Renal cortex interstitium (tissue), 15 donors: Measurements from ENCODE around the gene KIAA1671. TPM values are rescaled to one million over a fixed set of nuclear protein-coding genes. Genes with fewer than 3 reads are reported as not detected.
"Not testable (repeated sequence)": the region's sequence is repeated elsewhere in the genome, so short reads cannot be mapped to it uniquely, and the experiment has no call there.

Experiments used
- DNase-seq, 11 donors: peaks; one replicate each; pipeline ENCODE4 v3.0.0-alpha.2; 2013; ENCODE audit warnings: low read depth in 9 of 11, low spot score in 4 of 11; ENCODE audit errors: extremely low read depth in 1 of 11
- long read RNA-seq, 16 experiments: transcript quantifications; one replicate each; lab custom pipeline, GENCODE V29; 2026
- polyA plus RNA-seq, 3 donors: library from polyadenylated mRNA; unstranded; fragments of 120-200 nt; gene quantifications; one replicate each; pipeline ENCODE4 v1.2.1, GENCODE V29; 2013; ENCODE audit not compliant: insufficient read length in 3 of 3

The KIAA1671 gene
- polyA plus RNA-seq: 10 to 100 TPM; 24.5 to 26.0 (median 25.9) TPM
- long read RNA-seq, donor 1: 0 reads
- long read RNA-seq, donor 2: 0 reads
- long read RNA-seq, donor 3, full-length matches to known transcripts: 2 of 2 reads
- long read RNA-seq, donor 3, partial matches to known transcripts: 0 of 2 reads
- long read RNA-seq, donor 3, other reads (novel, unspliced or antisense): 0 of 2 reads
- long read RNA-seq, donor 4, full-length matches to known transcripts: 2 of 2 reads
- long read RNA-seq, donor 4, partial matches to known transcripts: 0 of 2 reads
- long read RNA-seq, donor 4, other reads (novel, unspliced or antisense): 0 of 2 reads
- long read RNA-seq, donor 5, full-length matches to known transcripts: 2 of 2 reads
- long read RNA-seq, donor 5, partial matches to known transcripts: 0 of 2 reads
- long read RNA-seq, donor 5, other reads (novel, unspliced or antisense): 0 of 2 reads
- long read RNA-seq, donor 6, full-length matches to known transcripts: 1 of 1 reads
- long read RNA-seq, donor 6, partial matches to known transcripts: 0 of 1 reads
- long read RNA-seq, donor 6, other reads (novel, unspliced or antisense): 0 of 1 reads
- long read RNA-seq, donor 7: 0 reads
- long read RNA-seq, donor 8, full-length matches to known transcripts: 2 of 47 reads
- long read RNA-seq, donor 8, partial matches to known transcripts: 45 of 47 reads
- long read RNA-seq, donor 8, other reads (novel, unspliced or antisense): 0 of 47 reads
- long read RNA-seq, donor 9: 0 reads
- long read RNA-seq, donor 10, partial matches to known transcripts: 38 of 38 reads
- long read RNA-seq, donor 10, other reads (novel, unspliced or antisense): 0 of 38 reads
- long read RNA-seq, donor 11: 0 reads
- long read RNA-seq, donor 12: 0 reads
- long read RNA-seq, donor 13, full-length matches to known transcripts: 2 of 47 reads
- long read RNA-seq, donor 13, partial matches to known transcripts: 45 of 47 reads
- long read RNA-seq, donor 13, other reads (novel, unspliced or antisense): 0 of 47 reads
- long read RNA-seq, donor 14: 0 reads
- long read RNA-seq, donor 15, partial matches to known transcripts: 10 of 10 reads
- long read RNA-seq, donor 15, other reads (novel, unspliced or antisense): 0 of 10 reads
- long read RNA-seq, donor 16, full-length matches to known transcripts: 9 of 16 reads
- long read RNA-seq, donor 16, partial matches to known transcripts: 7 of 16 reads
- long read RNA-seq, donor 16, other reads (novel, unspliced or antisense): 0 of 16 reads

DNA sequence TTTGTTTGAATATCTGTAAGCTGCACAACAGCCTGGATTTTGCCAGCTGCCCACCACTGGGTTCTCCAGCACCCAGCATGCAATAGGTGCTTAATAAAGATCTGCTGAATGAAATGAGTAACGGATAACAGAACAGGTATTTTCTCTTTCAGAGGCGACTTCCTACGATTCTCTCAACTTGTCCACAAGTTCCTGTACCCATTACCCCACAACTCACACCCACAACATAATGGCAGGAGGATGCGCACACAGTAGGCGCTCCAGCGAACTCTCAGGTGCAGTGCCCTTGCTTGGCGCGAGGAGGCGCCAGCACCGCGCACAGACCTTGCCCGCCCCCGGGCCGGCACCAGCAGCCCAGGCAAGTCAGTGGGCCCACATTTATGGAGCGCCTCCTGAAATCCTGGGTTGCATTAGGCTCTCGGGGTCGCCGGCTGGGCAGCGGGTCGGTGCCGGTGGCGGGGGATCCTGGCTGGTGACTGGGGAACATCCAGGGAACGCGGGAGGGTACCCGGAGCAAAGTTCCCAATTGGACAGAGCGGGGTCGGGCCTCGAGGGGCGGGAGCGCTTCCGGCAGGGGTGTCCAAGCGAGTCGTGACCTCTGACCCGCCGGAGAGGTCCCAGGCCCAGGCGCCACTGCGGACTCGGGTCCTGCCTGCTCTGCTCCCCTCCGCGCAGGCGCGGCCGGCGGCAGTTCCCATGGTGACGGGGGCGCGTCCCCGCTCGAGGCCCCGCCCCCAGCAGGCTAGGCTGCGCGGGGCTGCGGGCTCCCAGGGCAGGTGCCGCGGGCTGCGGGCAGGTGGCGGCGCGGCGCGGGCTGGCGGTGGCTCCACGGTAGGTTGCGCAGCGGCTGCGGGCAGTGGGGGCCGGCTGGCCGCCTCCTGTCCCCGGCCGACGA lies at the start of gene KIAA1671:
Gene KIAA1671 (plus strand): TSS at position 775 of the 895 bp plus-strand sequence. CDS start 75,284 bp downstream, outside the sequence.
- peak in 9 of 11 donors; percentile 59 to 84 (median 81) for DNase-seq

GRCh38 chr22:24905909-24906308 lies 46.6 kb upstream of the KIAA1671 start:
- DNase-seq: no peak

DNA sequence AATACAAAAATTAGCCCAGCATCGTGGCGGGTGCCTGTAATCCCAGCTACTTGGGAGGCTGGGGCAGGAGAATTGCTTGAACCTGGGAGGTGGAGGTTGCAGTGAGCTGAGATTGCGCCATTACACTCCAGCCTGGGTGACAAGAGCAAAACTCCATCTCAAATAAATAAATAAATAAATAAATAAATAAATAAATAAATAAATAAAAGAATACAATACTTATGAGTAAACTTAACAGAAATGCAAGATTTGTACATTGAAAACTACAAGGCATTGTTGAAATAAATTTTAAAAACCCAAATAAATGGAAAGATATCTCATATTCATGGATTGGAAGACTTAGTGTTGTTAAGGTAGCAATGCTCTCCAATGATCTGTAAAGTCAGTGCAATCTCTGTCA lies 45.4 kb upstream of the KIAA1671 start:
- DNase-seq: not testable (repeated sequence)

- no peak for DNase-seq
These were observed 32.5 kb upstream of the KIAA1671 start for GRCh38 chr22:24920029-24920428.

GRCh38 chr22:24925586-24926427 lies 26.7 kb upstream of the KIAA1671 start:
- DNase-seq: no peak

- no peak for DNase-seq
These were observed 26.1 kb upstream of the KIAA1671 start for GRCh38 chr22:24926428-24926725.

- no peak for DNase-seq
These were observed 25.5 kb upstream of the KIAA1671 start for GRCh38 chr22:24926849-24927579.

DNA sequence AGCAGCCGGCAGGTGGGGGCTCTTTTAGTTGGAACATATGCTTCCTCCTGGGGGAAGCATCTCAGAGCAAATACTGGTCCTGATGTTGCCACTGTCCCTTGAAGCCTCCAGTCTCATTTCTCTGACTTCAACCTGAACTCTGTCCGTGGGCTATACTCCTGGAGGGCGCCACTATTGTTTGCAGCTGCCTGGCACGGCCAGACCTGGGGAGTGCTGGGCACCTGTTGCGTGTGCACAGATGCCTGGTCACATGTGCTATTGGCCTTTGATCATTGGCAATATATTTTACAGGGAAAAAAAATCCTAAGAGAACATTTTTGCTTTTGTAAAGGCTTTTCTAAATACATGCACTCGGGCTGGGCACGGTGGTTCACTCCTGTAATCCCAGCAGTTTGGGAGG lies 24.2 kb upstream of the KIAA1671 start:
- no peak for DNase-seq

GRCh38 chr22:24930678-24931077 lies 21.8 kb upstream of the KIAA1671 start:
- DNase-seq: no peak

DNA sequence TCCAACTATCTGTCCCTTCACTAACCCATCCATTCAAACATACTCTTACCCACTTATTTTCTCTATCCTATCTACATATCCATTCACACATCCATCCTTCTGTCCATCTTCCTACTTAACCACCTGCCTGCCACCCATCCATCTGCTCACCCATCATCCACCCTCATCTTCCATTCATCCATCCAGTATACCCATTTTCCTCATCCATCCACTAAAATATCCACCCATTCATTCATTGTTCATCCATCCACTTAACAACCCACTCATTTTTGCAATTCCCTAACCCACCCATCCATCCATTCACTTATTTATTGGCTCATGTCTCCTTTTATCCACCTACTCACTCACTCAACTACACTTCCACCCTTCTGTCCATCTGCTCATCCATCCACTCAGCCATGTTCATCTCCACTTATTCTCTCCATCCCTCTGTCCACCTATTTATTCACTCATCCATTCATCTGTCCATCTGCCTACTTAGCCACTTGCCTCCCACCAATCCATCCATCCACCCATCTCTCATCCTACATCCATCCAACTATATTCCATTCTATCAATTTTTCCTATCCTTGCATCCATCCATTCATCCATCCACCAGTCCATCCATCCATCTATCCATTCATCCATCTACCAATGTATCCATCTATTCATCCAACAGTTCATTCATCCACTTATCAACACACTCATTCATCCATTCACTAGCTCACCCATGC lies 16.6 kb upstream of the KIAA1671 start:
- no peak for DNase-seq

GRCh38 chr22:24937114-24937513 lies 15.4 kb upstream of the KIAA1671 start:
- DNase-seq: no peak

DNA sequence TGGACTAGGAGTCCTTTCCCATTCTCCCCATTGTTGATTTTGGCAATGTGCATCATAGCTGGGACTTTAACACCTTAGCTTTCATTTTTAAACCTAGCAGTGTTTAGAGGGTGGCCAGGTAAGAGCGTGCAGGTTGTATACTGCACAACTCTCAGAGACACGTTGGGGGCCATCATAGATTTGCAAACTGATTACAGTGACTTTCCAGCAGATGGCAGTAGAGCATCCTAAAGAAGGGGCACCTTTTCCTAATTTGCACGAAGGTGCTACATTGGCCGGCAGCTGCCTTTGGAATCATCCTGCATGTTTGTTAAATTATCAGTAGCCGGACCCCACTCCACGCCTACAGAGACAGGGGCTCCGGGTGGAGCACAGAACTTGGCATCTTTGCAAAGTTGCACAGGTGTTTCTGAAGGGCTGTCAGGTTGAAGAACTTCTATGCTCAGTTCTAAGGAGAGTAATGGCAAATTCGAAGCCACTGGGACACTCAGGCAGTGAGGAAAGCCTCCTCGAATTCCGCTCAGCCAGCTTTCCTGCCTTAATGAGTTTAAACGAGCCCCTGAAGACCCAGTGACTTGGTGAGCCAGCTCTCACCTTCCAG lies 13.7 kb upstream of the KIAA1671 start:
- DNase-seq: no peak

DNA sequence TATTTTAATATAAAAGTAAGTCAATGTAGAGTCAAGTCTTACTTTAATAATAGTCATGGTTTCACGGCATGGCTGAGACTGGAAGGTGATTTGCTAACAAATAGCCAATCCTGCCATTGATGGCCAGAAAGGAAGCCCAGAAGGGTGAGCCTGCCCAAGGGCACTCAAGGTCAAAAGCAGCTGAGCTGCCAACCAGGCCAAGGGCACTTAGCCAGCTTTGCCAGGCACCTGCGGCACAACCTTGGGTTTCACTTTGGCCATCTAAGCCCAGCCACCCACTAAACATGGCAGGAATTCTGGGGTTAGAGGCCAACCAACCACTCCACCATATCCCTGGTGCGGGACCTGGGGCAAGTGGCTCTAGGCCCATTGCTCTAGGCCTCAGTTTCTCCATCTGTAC lies 10.2 kb upstream of the KIAA1671 start:
- DNase-seq: no peak

GRCh38 chr22:24944217-24944937 lies 8.1 kb upstream of the KIAA1671 start:
- no peak for DNase-seq

DNA sequence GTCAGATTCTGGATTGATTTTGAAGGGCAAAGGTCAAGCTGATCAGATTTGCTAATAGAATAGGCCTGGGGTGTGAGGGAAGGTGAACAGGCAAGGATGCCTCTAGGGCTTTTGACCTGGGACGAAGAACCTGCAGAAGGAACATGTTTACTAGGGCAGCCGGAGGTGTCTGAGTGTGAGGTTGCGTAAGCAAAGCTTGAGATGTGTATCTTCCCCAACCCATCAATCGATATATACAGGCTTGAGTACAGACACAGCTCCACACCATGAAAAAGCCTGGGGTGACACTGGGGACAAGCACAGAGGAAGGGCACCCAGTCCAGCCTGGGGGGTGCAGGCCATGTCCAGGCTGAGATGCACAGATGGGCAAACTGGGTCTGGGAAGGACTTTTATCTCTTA lies 7.1 kb upstream of the KIAA1671 start:
- DNase-seq: no peak
